ENCODE results near the gene MAP1LC3B.

Gene MAP1LC3B

DNA sequence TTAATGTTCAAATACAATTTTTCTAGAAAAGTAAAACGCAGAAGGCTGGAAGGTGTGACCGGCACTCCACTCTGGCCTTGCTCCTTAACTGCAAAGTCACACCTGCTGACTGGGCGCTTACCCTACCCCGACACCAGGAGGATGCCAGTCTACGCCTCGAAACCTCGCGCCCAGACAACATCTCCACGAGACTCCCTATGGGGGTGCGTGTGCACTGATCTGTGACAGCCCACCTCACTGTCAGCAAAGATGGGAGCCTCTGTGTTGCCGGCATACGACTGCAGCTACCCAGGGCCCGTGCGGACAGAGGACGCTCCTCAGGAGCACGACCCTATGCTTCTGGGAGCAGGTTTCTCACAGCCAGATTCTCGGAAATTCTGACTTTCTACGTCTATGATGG lies 26.1 kb downstream of the MAP1LC3B start:
- no peak for TF ChIP-seq SIN3A (IDR thresholded peaks at IDR 0.05; ENCODE audit: borderline replicate concordance, insufficient read depth, low read length)
- TF ChIP-seq POLR2AphosphoS5 (IDR thresholded peaks at IDR 0.05; ENCODE audit: low read depth, low read length): no peak
- TF ChIP-seq, protein P1, sequence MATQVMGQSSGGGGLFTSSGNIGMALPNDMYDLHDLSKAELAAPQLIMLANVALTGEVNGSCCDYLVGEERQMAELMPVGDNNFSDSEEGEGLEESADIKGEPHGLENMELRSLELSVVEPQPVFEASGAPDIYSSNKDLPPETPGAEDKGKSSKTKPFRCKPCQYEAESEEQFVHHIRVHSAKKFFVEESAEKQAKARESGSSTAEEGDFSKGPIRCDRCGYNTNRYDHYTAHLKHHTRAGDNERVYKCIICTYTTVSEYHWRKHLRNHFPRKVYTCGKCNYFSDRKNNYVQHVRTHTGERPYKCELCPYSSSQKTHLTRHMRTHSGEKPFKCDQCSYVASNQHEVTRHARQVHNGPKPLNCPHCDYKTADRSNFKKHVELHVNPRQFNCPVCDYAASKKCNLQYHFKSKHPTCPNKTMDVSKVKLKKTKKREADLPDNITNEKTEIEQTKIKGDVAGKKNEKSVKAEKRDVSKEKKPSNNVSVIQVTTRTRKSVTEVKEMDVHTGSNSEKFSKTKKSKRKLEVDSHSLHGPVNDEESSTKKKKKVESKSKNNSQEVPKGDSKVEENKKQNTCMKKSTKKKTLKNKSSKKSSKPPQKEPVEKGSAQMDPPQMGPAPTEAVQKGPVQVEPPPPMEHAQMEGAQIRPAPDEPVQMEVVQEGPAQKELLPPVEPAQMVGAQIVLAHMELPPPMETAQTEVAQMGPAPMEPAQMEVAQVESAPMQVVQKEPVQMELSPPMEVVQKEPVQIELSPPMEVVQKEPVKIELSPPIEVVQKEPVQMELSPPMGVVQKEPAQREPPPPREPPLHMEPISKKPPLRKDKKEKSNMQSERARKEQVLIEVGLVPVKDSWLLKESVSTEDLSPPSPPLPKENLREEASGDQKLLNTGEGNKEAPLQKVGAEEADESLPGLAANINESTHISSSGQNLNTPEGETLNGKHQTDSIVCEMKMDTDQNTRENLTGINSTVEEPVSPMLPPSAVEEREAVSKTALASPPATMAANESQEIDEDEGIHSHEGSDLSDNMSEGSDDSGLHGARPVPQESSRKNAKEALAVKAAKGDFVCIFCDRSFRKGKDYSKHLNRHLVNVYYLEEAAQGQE (IDR thresholded peaks at IDR 0.05; ENCODE audit: insufficient read depth in 1 of 2, low read depth in 2 of 2, low read length in 2 of 2): no peak
- no peak for TF ChIP-seq FOXP2 (optimal IDR thresholded peaks at IDR 0.05; ENCODE audit: borderline replicate concordance, extremely low read depth, extremely low read length, insufficient read depth)
- no peak for TF ChIP-seq TAF1 (IDR thresholded peaks at IDR 0.05; ENCODE audit: borderline replicate concordance, insufficient read depth, low read length)

- TF ChIP-seq, protein P1 (IDR thresholded peaks at IDR 0.05; ENCODE audit: insufficient read depth in 1 of 2, low read depth in 2 of 2, low read length in 2 of 2): no peak
- TF ChIP-seq TAF1 (IDR thresholded peaks at IDR 0.05; ENCODE audit: borderline replicate concordance, insufficient read depth, low read length): no peak
- TF ChIP-seq FOXP2 (optimal IDR thresholded peaks at IDR 0.05; ENCODE audit: borderline replicate concordance, extremely low read depth, extremely low read length, insufficient read depth): no peak
- TF ChIP-seq SIN3A (IDR thresholded peaks at IDR 0.05; ENCODE audit: borderline replicate concordance, insufficient read depth, low read length): no peak
- TF ChIP-seq POLR2AphosphoS5 (IDR thresholded peaks at IDR 0.05; ENCODE audit: low read depth, low read length): no peak
Observed at GRCh38 chr16:87418644-87419043, 26.5 kb downstream of the MAP1LC3B start.

DNA sequence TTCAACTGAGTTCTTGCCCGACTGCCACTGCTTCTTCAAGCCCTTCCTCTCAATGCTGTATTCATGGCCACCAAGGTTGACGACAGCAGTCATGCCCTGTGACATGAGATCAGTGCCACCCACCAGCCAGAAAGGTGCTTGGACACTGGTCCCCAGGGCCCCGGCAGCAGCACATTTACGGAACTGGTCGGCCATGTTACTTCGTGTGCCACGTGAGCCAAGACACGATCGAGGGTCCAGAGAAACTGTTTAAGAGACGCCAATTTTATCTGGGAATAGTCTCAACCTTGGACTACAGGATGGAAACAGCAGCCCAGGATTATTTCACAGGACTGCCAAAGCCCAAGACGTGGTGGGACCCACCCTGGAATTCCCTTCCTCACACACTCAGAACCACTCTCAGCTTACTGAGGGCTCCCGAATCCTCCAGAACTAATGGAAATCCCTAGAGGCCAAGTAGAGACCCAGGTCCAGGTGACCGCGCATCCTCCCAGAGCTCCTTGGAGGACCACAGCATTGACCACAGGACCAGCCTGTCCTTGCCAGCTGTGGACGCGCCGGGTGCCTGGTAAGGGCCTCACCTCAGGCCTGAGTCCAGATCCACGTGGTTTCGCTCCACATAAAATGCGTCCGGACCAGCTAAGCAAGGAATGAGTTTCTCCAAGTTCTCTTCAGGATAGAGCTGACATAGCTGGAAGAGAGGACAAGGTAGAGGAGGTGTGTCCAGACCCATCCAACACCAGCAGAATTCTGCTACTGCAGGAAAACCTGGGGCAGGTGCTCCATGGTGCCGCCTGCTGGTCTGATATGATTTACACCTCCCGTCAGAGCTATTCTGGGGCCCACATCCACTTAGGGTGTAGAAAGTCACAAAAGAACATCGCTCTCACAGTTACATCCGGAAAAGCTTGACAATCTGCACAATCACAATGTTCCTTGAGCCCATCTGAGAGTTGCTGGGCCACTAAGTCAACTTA lies 28.2 kb downstream of the MAP1LC3B start:
- TF ChIP-seq FOXP2 (optimal IDR thresholded peaks at IDR 0.05; ENCODE audit: borderline replicate concordance, extremely low read depth, extremely low read length, insufficient read depth): no peak
- TF ChIP-seq SIN3A (IDR thresholded peaks at IDR 0.05; ENCODE audit: borderline replicate concordance, insufficient read depth, low read length): no peak

DNA sequence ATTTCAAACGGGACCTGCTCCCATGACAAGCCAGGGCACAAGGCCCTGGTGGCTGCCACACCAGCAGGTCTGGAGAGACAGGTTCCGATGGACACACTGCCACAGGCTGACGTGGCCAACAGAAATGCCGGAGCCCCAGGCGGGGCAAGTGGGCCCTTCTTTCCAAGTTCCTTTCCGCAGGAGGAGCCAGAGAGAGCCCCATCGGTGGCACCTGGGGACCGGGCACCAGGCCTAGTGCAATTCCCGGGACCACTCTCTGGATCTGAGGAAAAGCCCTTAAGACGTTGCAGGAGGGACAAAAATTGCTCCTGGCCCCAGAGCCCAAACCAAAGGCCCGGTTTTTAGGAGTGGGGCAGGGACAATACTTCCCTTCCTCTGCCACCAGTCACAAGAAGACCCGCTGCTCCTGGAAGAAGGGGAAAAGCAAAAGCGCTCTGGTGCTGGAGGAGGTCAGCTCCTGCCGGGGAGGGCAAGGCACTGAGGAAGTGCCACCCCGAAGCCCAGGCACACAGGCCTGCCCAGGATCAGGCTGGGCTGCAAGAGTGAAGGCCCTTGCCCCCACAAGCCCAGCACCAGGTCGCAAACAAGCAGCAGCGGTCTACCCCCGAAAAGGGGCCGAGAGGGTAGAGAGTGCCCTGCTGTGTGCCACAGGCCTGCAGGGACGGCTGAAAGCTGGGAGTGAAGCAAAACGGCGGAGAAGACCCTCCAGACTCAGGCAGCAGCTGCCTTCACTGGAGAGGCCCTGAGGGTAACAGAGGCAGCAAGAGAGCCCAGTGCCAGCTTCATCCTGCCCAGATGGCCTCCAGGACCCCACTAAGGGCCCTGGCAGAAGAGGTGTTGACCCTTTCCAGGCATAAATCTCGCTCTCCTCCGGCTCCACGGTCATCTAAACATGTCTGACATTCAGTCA lies 29.1 kb downstream of the MAP1LC3B start:
- TF ChIP-seq TAF1 (IDR thresholded peaks at IDR 0.05; ENCODE audit: borderline replicate concordance, insufficient read depth, low read length) (no peak), SIN3A (IDR thresholded peaks at IDR 0.05; ENCODE audit: borderline replicate concordance, insufficient read depth, low read length) (no peak), POLR2AphosphoS5 (IDR thresholded peaks at IDR 0.05; ENCODE audit: low read depth, low read length) (no peak), FOXP2 (optimal IDR thresholded peaks at IDR 0.05; ENCODE audit: borderline replicate concordance, extremely low read depth, extremely low read length, insufficient read depth) (no peak)
- TF ChIP-seq, protein P1 (IDR thresholded peaks at IDR 0.05; ENCODE audit: insufficient read depth in 1 of 2, low read depth in 2 of 2, low read length in 2 of 2): no peak

DNA sequence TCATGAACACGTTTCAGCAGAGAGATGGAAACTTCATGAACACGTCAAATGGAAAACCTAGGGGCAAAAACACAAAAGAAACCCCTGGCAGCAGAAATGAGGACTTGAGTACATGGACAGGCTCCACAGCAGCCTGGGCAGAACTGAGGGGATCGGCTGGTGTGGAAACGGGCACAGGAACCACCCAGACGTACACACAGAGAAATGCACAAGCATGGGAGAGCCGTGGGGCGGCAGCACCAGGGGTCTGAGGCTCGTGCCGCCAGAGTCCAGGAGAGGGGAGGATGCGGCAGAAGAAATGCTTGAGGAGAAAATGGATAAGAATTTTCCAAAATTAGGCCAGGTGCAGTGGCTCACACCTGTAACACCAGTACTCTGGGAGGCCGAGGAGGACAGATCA lies 30.0 kb downstream of the MAP1LC3B start:
- TF ChIP-seq SIN3A (IDR thresholded peaks at IDR 0.05; ENCODE audit: borderline replicate concordance, insufficient read depth, low read length) (no peak), POLR2AphosphoS5 (IDR thresholded peaks at IDR 0.05; ENCODE audit: low read depth, low read length) (no peak), FOXP2 (optimal IDR thresholded peaks at IDR 0.05; ENCODE audit: borderline replicate concordance, extremely low read depth, extremely low read length, insufficient read depth) (no peak), TAF1 (IDR thresholded peaks at IDR 0.05; ENCODE audit: borderline replicate concordance, insufficient read depth, low read length) (no peak)
- TF ChIP-seq, protein P1 (IDR thresholded peaks at IDR 0.05; ENCODE audit: insufficient read depth in 1 of 2, low read depth in 2 of 2, low read length in 2 of 2): no peak

All from PFSK-1 (cell line).